Measurements from ENCODE around the gene SORCS2. TPM values are rescaled to one million over a fixed set of nuclear protein-coding genes. Genes with fewer than 3 reads are reported as not detected.
A peak's percentile ranks its signal among the peaks of the same experiment; 100 is the strongest.

SORCS2 gene
- total RNA-seq (2021; fragmentation: NEBNext Ultra II Directional; extraction: Animal tissue kit (Norgen Biotek cat#: 25700)) (0.75 and 1.8 TPM in 2 replicates), polyA plus RNA-seq (2011; rRNA removed) (0.36 and 0.57 TPM in 2 replicates), polyA minus RNA-seq (2011; rRNA and poly(A)+ RNA removed) (1.0 and 1.8 TPM in 2 replicates)
- polyA plus RNA-seq (2011; cell fraction: cytosol; rRNA removed), result 0.32 TPM
- 1.2 TPM for polyA plus RNA-seq (2011; cell fraction: nucleus; rRNA removed)
- polyA plus RNA-seq (2012, experiment 1 of 2), result 0.33 to 1.2 TPM (median 0.82 TPM) in 4 replicates
- polyA plus RNA-seq (2012, experiment 2 of 2), result 0.18 TPM
- polyA plus RNA-seq (2013, experiment 1 of 2), result 1.4 TPM
- 1.1 TPM for polyA plus RNA-seq (2013, experiment 2 of 2)
- 1.3 TPM for polyA minus RNA-seq (2011; cell fraction: cytosol; rRNA and poly(A)+ RNA removed)
- polyA minus RNA-seq (2011; cell fraction: nucleus; rRNA and poly(A)+ RNA removed), result 0.60 TPM
- long read RNA-seq, experiment 1, result 0 reads
- long read RNA-seq, experiment 2, result 0 reads

GRCh38 chr4:7192252-7193029 lies at the start of gene SORCS2:
Gene SORCS2, plus strand, starts transcription at chr4:7192538.
- DNase-seq (ENCODE audit: low read depth in 1 of 2, low spot score in 2 of 2) (peak in 1 of 2 experiments; percentile 80), FAIRE-seq (no peak)
- H3K4me3 ChIP-seq (ENCODE audit: extremely low read depth in 1 of 4, insufficient read depth in 2 of 4, low read depth in 3 of 4, low read length in 4 of 4), result peak within 1 kb of the TSS; percentile 33 to 68 (median 48)
- no peak within 1 kb of the TSS for H3K18ac ChIP-seq (ENCODE audit: extremely low read depth, low read length)
- H3K56ac ChIP-seq (replicated peaks; ENCODE audit: insufficient read length, low read depth, low read length), result no peak within 1 kb of the TSS
- peaks cover 10 to 53% (median 35%) of the 10 kb centered on the region in 4 experiments for H3K27me3 ChIP-seq (replicated peaks in 1 of 4; ENCODE audit: control insufficient read depth in 3 of 4, extremely low read depth in 1 of 4, insufficient read depth in 3 of 4, low read length in 3 of 4)
- no peaks in the 10 kb centered on the region for H3K36me3 ChIP-seq (ENCODE audit: control insufficient read depth in 2 of 4, insufficient read depth in 4 of 4, low read length in 3 of 4)
- H3K27ac ChIP-seq (ENCODE audit: low read depth, low read length), result no peak within 1 kb of the TSS
- ChIA-PET POLR2A (ENCODE audit: partially characterized antibody) (no interaction called here), CTCF (ENCODE audit: partially characterized antibody) (interaction anchor here (0.7 to 4.2 kb wide), 24 partner anchors 8 to 147 kb away, joined by 3 to 26 read pairs (median 5); no protein-coding TSS in a partner anchor)
- H3K23ac ChIP-seq (ENCODE audit: insufficient read length), result no peak within 1 kb of the TSS
- H2BK120ac ChIP-seq (replicated peaks; ENCODE audit: low read depth, low read length), result no peak within 1 kb of the TSS
- no peak within 1 kb of the TSS for H4K91ac ChIP-seq (replicated peaks; ENCODE audit: insufficient read length, low read length)
- H2AFZ ChIP-seq (ENCODE audit: low read length), result peak within 1 kb of the TSS; percentile 35; the same call in 1 of the 2 replicates
- WGBS, 2 experiments (ENCODE audit: extremely low coverage in 1 of 2, insufficient coverage in 1 of 2, insufficient read length in 1 of 2, insufficient replicate concordance in 2 of 2, low coverage in 1 of 2, low lambda C conversion rate in 2 of 2, missing lambda C conversion rate in 1 of 2), result 2% methylated on average over 28 of the region's 116 CpGs; no CpG with 5 or more reads in 1 of the 2 experiments
- H2BK20ac ChIP-seq (ENCODE audit: low read length), result no peak within 1 kb of the TSS
- H4K5ac ChIP-seq (ENCODE audit: insufficient read length, low read depth, low read length), result no peak within 1 kb of the TSS
- H3K9ac ChIP-seq (replicated peaks in 1 of 4; ENCODE audit: extremely low read depth in 1 of 4, low read depth in 3 of 4, low read length in 3 of 4), result no peak within 1 kb of the TSS
- peaks cover 0 to 9% (median 5%) of the 10 kb centered on the region in 4 experiments; a peak in 4 of 7 replicates for H3K4me1 ChIP-seq (replicated peaks in 1 of 4; ENCODE audit: control insufficient read depth in 3 of 4, insufficient read depth in 4 of 4, low read length in 3 of 4)
- no peak within 1 kb of the TSS for H3K14ac ChIP-seq (ENCODE audit: insufficient read length)
- H2BK15ac ChIP-seq (ENCODE audit: low read length), result no peak within 1 kb of the TSS
- no peak within 1 kb of the TSS; the same call in 1 of the 2 replicates for H2BK12ac ChIP-seq (ENCODE audit: low read depth, low read length)
- no peak within 1 kb of the TSS for H3K4ac ChIP-seq (replicated peaks; ENCODE audit: insufficient read length, low read depth, low read length)
- no peak within 1 kb of the TSS for H2AK5ac ChIP-seq (ENCODE audit: low read depth, low read length)
- H3K79me1 ChIP-seq (ENCODE audit: low read depth, low read length), result no peaks in the 10 kb centered on the region
- H4K20me1 ChIP-seq (replicated peaks in 1 of 2; ENCODE audit: control insufficient read depth in 1 of 2, insufficient read depth in 2 of 2, low read length in 2 of 2), result peaks cover 0 to 9% of the 10 kb centered on the region in 2 experiments
- H4K8ac ChIP-seq (ENCODE audit: extremely low read depth, insufficient read depth, low read length), result peak within 1 kb of the TSS; percentile 89
- no peaks in the 10 kb centered on the region for H3K9me3 ChIP-seq (ENCODE audit: insufficient read depth in 2 of 2, low read depth in 1 of 2, low read length in 1 of 2)
- H3K79me2 ChIP-seq (ENCODE audit: control insufficient read depth in 1 of 2, insufficient read depth in 2 of 2, low read length in 2 of 2), result no peaks in the 10 kb centered on the region
- H2BK5ac ChIP-seq (ENCODE audit: low read depth, low read length), result no peak within 1 kb of the TSS
- H3K4me2 ChIP-seq (ENCODE audit: insufficient read depth in 1 of 2, low read depth in 2 of 2, low read length in 2 of 2), result peak within 1 kb of the TSS; percentile 80 to 95
- peaks cover 8% of the 10 kb centered on the region; the same call in 1 of the 2 replicates for H3K23me2 ChIP-seq (ENCODE audit: low read depth, low read length)
- TF ChIP-seq RAD21 (IDR thresholded peaks at IDR 0.05 in 1 of 2, conservative IDR thresholded peaks at IDR 0.05 in 1 of 2; ENCODE audit: low read depth in 2 of 2, low read length in 2 of 2) (peak; percentile 43 to 69), CHD2 (IDR thresholded peaks at IDR 0.05; ENCODE audit: low read length) (no peak), EGR1 (IDR thresholded peaks at IDR 0.05; ENCODE audit: borderline replicate concordance, low read depth, low read length) (peak; percentile 43; the same call in 1 of the 2 replicates), POLR2A (IDR thresholded peaks at IDR 0.05; ENCODE audit: control extremely low read depth in 1 of 2, low read depth in 2 of 2, low read length in 2 of 2) (no peak), CTBP2 (IDR thresholded peaks at IDR 0.05; ENCODE audit: borderline replicate concordance, insufficient read depth, insufficient read length, low read length) (no peak), KDM1A (IDR thresholded peaks at IDR 0.05; ENCODE audit: borderline replicate concordance, low read length) (no peak), BRCA1 (IDR thresholded peaks at IDR 0.05; ENCODE audit: low read depth, low read length) (no peak), BACH1 (IDR thresholded peaks at IDR 0.05; ENCODE audit: low read length) (peak; percentile 64; the same call in 1 of the 2 replicates), RBBP5 (IDR thresholded peaks at IDR 0.05; ENCODE audit: borderline replicate concordance, low read depth, low read length) (0 out of 2 replicates have a peak, but pooled peaks have one; percentile 2)
